ENCODE data around the gene CMSS1. TPM values are rescaled to one million over a fixed set of nuclear protein-coding genes. Genes with fewer than 3 reads are reported as not detected.
"Not testable (repeated sequence)": the region's sequence is repeated elsewhere in the genome, so short reads cannot be mapped to it uniquely, and the experiment has no call there.

Gene CMSS1
- total RNA-seq, 1 experiment from 2014 or later: 86.3 TPM

DNA sequence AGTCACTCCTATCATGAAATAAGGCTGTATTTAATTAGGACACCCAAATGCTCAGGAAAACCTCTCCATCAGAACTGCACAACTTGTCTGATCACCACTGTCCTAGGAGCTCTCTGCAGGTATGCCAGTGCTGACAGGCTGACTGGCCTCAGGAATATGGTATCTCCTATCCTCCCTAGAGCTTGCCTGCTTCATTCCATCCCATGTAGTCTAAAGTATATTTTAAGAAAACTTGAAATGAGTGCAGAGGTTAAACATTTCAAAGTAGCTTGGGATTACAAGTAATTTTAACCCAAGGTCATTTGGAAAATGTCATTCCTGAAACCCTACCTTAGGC lies 273.0 kb downstream of the CMSS1 start:
- in situ Hi-C loops (cut with HindIII; ENCODE audit: low pct_unique_long_range_greater_than_20kb, low sequenced_read_pairs): no loop called here
- ChIA-PET CTCF (interaction anchor here (1.7 kb wide), 1 partner anchor 247 kb away, joined by 5 read pairs; no protein-coding TSS in a partner anchor), POLR2A (no interaction called here)
- intact Hi-C loops (cut with micrococcal nuclease; ENCODE audit: unreplicated experiment): no loop called here
- no peaks in the 10 kb centered on the region for H3K36me3 ChIP-seq (ENCODE audit: control insufficient read depth, insufficient read depth, low read length)
- DNase-seq (ENCODE audit: low read depth, low spot score) (no peak), ATAC-seq (peak; percentile 51)
- no peaks in the 10 kb centered on the region for H3K27me3 ChIP-seq (ENCODE audit: control insufficient read depth, insufficient read depth, low read length)
- H3K4me3 ChIP-seq (ENCODE audit: low read depth in 2 of 2, low read length in 2 of 2): no peak overlapping the region
- TF ChIP-seq, protein P1, sequence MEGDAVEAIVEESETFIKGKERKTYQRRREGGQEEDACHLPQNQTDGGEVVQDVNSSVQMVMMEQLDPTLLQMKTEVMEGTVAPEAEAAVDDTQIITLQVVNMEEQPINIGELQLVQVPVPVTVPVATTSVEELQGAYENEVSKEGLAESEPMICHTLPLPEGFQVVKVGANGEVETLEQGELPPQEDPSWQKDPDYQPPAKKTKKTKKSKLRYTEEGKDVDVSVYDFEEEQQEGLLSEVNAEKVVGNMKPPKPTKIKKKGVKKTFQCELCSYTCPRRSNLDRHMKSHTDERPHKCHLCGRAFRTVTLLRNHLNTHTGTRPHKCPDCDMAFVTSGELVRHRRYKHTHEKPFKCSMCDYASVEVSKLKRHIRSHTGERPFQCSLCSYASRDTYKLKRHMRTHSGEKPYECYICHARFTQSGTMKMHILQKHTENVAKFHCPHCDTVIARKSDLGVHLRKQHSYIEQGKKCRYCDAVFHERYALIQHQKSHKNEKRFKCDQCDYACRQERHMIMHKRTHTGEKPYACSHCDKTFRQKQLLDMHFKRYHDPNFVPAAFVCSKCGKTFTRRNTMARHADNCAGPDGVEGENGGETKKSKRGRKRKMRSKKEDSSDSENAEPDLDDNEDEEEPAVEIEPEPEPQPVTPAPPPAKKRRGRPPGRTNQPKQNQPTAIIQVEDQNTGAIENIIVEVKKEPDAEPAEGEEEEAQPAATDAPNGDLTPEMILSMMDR (IDR thresholded peaks at IDR 0.05): peak; percentile 32; the same call in 1 of the 2 replicates
- TF ChIP-seq POLR2AphosphoS5 (IDR thresholded peaks at IDR 0.05; ENCODE audit: low read depth, low read length) (no peak), TCF7L2 (IDR thresholded peaks at IDR 0.05; ENCODE audit: low read depth, low read length) (no peak), SIN3A (IDR thresholded peaks at IDR 0.05; ENCODE audit: borderline replicate concordance, insufficient read depth, low read depth, low read length) (no peak)
- no TSS peak for BruUV-seq (replicated peaks)
- no peaks in the 10 kb centered on the region for H3K9me3 ChIP-seq (ENCODE audit: control insufficient read depth, insufficient read depth, low read depth, low read length)
- H3K4me1 ChIP-seq (ENCODE audit: control insufficient read depth, insufficient read depth, low read length): peaks cover 7% of the 10 kb centered on the region; the same call in 1 of the 2 replicates
- H3K27ac ChIP-seq (ENCODE audit: low read length): no peak overlapping the region

GRCh38 chr3:100093831-100094230 lies 276.2 kb downstream of the CMSS1 start:
- intact Hi-C loops (cut with micrococcal nuclease; ENCODE audit: unreplicated experiment): no loop called here
- ChIA-PET POLR2A (no interaction called here), CTCF (no interaction called here)
- no peaks in the 10 kb centered on the region for H3K9me3 ChIP-seq (ENCODE audit: control insufficient read depth, insufficient read depth, low read depth, low read length)
- H3K36me3 ChIP-seq (ENCODE audit: control insufficient read depth, insufficient read depth, low read length): no peaks in the 10 kb centered on the region
- no TSS peak for BruUV-seq (replicated peaks)
- no peaks in the 10 kb centered on the region for H3K27me3 ChIP-seq (ENCODE audit: control insufficient read depth, insufficient read depth, low read length)
- H3K27ac ChIP-seq (ENCODE audit: low read length): no peak overlapping the region
- DNase-seq (ENCODE audit: low read depth, low spot score) (no peak), ATAC-seq (no peak)
- H3K4me3 ChIP-seq (ENCODE audit: low read depth in 2 of 2, low read length in 2 of 2): no peak overlapping the region
- peaks cover 7% of the 10 kb centered on the region; the same call in 1 of the 2 replicates for H3K4me1 ChIP-seq (ENCODE audit: control insufficient read depth, insufficient read depth, low read length)
- in situ Hi-C loops (cut with HindIII; ENCODE audit: low pct_unique_long_range_greater_than_20kb, low sequenced_read_pairs): no loop called here
- TF ChIP-seq POLR2AphosphoS5 (IDR thresholded peaks at IDR 0.05; ENCODE audit: low read depth, low read length): no peak
- TF ChIP-seq, protein P2, sequence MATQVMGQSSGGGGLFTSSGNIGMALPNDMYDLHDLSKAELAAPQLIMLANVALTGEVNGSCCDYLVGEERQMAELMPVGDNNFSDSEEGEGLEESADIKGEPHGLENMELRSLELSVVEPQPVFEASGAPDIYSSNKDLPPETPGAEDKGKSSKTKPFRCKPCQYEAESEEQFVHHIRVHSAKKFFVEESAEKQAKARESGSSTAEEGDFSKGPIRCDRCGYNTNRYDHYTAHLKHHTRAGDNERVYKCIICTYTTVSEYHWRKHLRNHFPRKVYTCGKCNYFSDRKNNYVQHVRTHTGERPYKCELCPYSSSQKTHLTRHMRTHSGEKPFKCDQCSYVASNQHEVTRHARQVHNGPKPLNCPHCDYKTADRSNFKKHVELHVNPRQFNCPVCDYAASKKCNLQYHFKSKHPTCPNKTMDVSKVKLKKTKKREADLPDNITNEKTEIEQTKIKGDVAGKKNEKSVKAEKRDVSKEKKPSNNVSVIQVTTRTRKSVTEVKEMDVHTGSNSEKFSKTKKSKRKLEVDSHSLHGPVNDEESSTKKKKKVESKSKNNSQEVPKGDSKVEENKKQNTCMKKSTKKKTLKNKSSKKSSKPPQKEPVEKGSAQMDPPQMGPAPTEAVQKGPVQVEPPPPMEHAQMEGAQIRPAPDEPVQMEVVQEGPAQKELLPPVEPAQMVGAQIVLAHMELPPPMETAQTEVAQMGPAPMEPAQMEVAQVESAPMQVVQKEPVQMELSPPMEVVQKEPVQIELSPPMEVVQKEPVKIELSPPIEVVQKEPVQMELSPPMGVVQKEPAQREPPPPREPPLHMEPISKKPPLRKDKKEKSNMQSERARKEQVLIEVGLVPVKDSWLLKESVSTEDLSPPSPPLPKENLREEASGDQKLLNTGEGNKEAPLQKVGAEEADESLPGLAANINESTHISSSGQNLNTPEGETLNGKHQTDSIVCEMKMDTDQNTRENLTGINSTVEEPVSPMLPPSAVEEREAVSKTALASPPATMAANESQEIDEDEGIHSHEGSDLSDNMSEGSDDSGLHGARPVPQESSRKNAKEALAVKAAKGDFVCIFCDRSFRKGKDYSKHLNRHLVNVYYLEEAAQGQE (IDR thresholded peaks at IDR 0.05; ENCODE audit: insufficient read depth in 1 of 2, low read depth in 2 of 2, low read length in 1 of 2): no peak
- no peak for TF ChIP-seq TCF7L2 (IDR thresholded peaks at IDR 0.05; ENCODE audit: low read depth, low read length)
- TF ChIP-seq SIN3A (IDR thresholded peaks at IDR 0.05; ENCODE audit: borderline replicate concordance, insufficient read depth, low read depth, low read length): no peak
- TF ChIP-seq, protein P1 (IDR thresholded peaks at IDR 0.05): no peak

DNA sequence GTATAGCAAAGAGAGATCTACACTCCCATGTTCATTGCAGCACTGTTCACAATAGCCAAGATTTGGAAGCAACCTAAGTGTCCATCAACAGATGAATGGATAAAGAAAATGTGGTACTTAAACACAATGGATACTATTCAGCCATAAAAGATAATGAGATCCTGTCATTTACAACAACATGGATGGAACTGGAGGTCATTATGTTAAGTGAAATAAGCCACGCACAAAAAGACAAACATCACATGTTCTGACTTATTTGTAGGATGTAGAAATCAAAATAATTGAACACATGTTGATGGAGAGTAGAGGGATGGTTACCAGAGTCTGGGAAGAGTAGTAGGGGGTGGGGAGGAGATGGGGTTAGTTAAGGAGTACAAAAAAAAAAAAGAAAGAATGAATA lies 278.6 kb downstream of the CMSS1 start:
- H3K27ac ChIP-seq (ENCODE audit: low read length); ATAC-seq; H3K36me3 ChIP-seq (ENCODE audit: control insufficient read depth, insufficient read depth, low read length); intact Hi-C loops (cut with micrococcal nuclease; ENCODE audit: unreplicated experiment); H3K4me3 ChIP-seq (ENCODE audit: low read depth in 2 of 2, low read length in 2 of 2); H3K27me3 ChIP-seq (ENCODE audit: control insufficient read depth, insufficient read depth, low read length); POLR2A ChIA-PET; CTCF ChIA-PET; H3K9me3 ChIP-seq (ENCODE audit: control insufficient read depth, insufficient read depth, low read depth, low read length); DNase-seq (ENCODE audit: low read depth, low spot score); BruUV-seq (replicated peaks); H3K4me1 ChIP-seq (ENCODE audit: control insufficient read depth, insufficient read depth, low read length); in situ Hi-C loops (cut with HindIII; ENCODE audit: low pct_unique_long_range_greater_than_20kb, low sequenced_read_pairs): not testable (repeated sequence)
